ENCODE measurements around the gene ADAMTS2.

ADAMTS2 gene

GRCh38 chr5:179171816-179172745, 173.2 kb downstream of the ADAMTS2 start:
- no peak for DNase-seq (ENCODE audit: low spot score)
- in situ Hi-C loops (cut with MboI; ENCODE audit: low pct_unique_long_range_greater_than_20kb, low sequenced_read_pairs, unreplicated experiment): no loop called here
- TF ChIP-seq CTCF (IDR thresholded peaks at IDR 0.05; ENCODE audit: extremely low read depth, insufficient read depth, missing control alignments): no peak

- in situ Hi-C loops (cut with MboI; ENCODE audit: low pct_unique_long_range_greater_than_20kb, low sequenced_read_pairs, unreplicated experiment): no loop called here
- TF ChIP-seq CTCF (IDR thresholded peaks at IDR 0.05; ENCODE audit: extremely low read depth, insufficient read depth, missing control alignments): no peak
Measured at GRCh38 chr5:179171251-179171815, 173.9 kb downstream of the ADAMTS2 start.

GRCh38 chr5:179170606-179171005, 174.7 kb downstream of the ADAMTS2 start:
- DNase-seq (ENCODE audit: low spot score): no peak
- in situ Hi-C loops (cut with MboI; ENCODE audit: low pct_unique_long_range_greater_than_20kb, low sequenced_read_pairs, unreplicated experiment): no loop called here
- no peak for TF ChIP-seq CTCF (IDR thresholded peaks at IDR 0.05; ENCODE audit: extremely low read depth, insufficient read depth, missing control alignments)

More at GRCh38 chr5:179171251-179171815, 173.9 kb downstream of the ADAMTS2 start:
- no peak for DNase-seq (ENCODE audit: low spot score)

- no peak for TF ChIP-seq CTCF (IDR thresholded peaks at IDR 0.05; ENCODE audit: extremely low read depth, insufficient read depth, missing control alignments)
- in situ Hi-C loops (cut with MboI; ENCODE audit: low pct_unique_long_range_greater_than_20kb, low sequenced_read_pairs, unreplicated experiment): no loop called here
Measured at GRCh38 chr5:179169836-179170235, 175.4 kb downstream of the ADAMTS2 start.

GRCh38 chr5:179168664-179169063, 176.6 kb downstream of the ADAMTS2 start:
- in situ Hi-C loops (cut with MboI; ENCODE audit: low pct_unique_long_range_greater_than_20kb, low sequenced_read_pairs, unreplicated experiment): no loop called here
- TF ChIP-seq CTCF (IDR thresholded peaks at IDR 0.05; ENCODE audit: extremely low read depth, insufficient read depth, missing control alignments): no peak
- DNase-seq (ENCODE audit: low spot score): no peak

More at GRCh38 chr5:179169836-179170235, 175.4 kb downstream of the ADAMTS2 start:
- no peak for DNase-seq (ENCODE audit: low spot score)

GRCh38 chr5:179167871-179168451, 177.3 kb downstream of the ADAMTS2 start:
- no peak for TF ChIP-seq CTCF (IDR thresholded peaks at IDR 0.05; ENCODE audit: extremely low read depth, insufficient read depth, missing control alignments)
- in situ Hi-C loops (cut with MboI; ENCODE audit: low pct_unique_long_range_greater_than_20kb, low sequenced_read_pairs, unreplicated experiment): no loop called here
- no peak for DNase-seq (ENCODE audit: low spot score)

Measured in GM13977 (cell line).